ENCODE data around the gene RABGAP1L. TPM values are rescaled to one million over a fixed set of nuclear protein-coding genes. Genes with fewer than 3 reads are reported as not detected.
"Not testable (repeated sequence)": the region's sequence is repeated elsewhere in the genome, so short reads cannot be mapped to it uniquely, and the experiment has no call there.

Gene RABGAP1L
- polyA plus RNA-seq, 1 donor from 2014 or later = 88.6 TPM

- peaks cover 6% of the 10 kb centered on the region for H3K36me3 Mint-ChIP-seq
- no peak within 1 kb of the TSS for H3K4me3 Mint-ChIP-seq
- H3K9me3 Mint-ChIP-seq = peaks cover 0 to 2% (median 0%) of the 10 kb centered on the region in 3 donors
- no peak within 1 kb of the TSS for H3K27ac Mint-ChIP-seq
- peaks cover 3 to 17% (median 7%) of the 10 kb centered on the region in 3 donors for H3K4me1 Mint-ChIP-seq
- H3K27me3 Mint-ChIP-seq = no peaks in the 10 kb centered on the region
Observed at GRCh38 chr1:174447866-174448530, 288.7 kb downstream of the RABGAP1L start, which contains the start of gene GPR52. TSS of gene GPR52 (plus strand) at chr1:174447964. CDS start at chr1:174448112, 148 bp downstream.

GRCh38 chr1:174448531-174448883 is 289.2 kb downstream of the RABGAP1L start:
- H3K4me1 Mint-ChIP-seq = peaks cover 3 to 16% (median 5%) of the 10 kb centered on the region in 3 donors
- peaks cover 0 to 2% (median 0%) of the 10 kb centered on the region in 3 donors for H3K9me3 Mint-ChIP-seq
- no peak overlapping the region for H3K4me3 Mint-ChIP-seq
- H3K27ac Mint-ChIP-seq = no peak overlapping the region
- no peaks in the 10 kb centered on the region for H3K27me3 Mint-ChIP-seq
- H3K36me3 Mint-ChIP-seq = peaks cover 6% of the 10 kb centered on the region

GRCh38 chr1:174448974-174449373 is 289.7 kb downstream of the RABGAP1L start:
- no peaks in the 10 kb centered on the region for H3K27me3 Mint-ChIP-seq
- peaks cover 6% of the 10 kb centered on the region for H3K36me3 Mint-ChIP-seq
- H3K4me1 Mint-ChIP-seq = peaks cover 2 to 11% (median 3%) of the 10 kb centered on the region in 3 donors
- no peak overlapping the region for H3K27ac Mint-ChIP-seq
- no peak overlapping the region for H3K4me3 Mint-ChIP-seq
- H3K9me3 Mint-ChIP-seq = no peaks in the 10 kb centered on the region

- H3K27ac Mint-ChIP-seq = no peak overlapping the region
- H3K4me1 Mint-ChIP-seq = no peaks in the 10 kb centered on the region
- peaks cover 7% of the 10 kb centered on the region for H3K36me3 Mint-ChIP-seq
- no peaks in the 10 kb centered on the region for H3K9me3 Mint-ChIP-seq
- H3K4me3 Mint-ChIP-seq = no peak overlapping the region
- no peaks in the 10 kb centered on the region for H3K27me3 Mint-ChIP-seq
Observed at GRCh38 chr1:174451408-174451807, 292.1 kb downstream of the RABGAP1L start.

GRCh38 chr1:174465855-174466254 is 306.5 kb downstream of the RABGAP1L start:
- peaks cover 0 to 8% (median 7%) of the 10 kb centered on the region in 3 donors for H3K4me1 Mint-ChIP-seq
- H3K9me3 Mint-ChIP-seq = no peaks in the 10 kb centered on the region
- H3K36me3 Mint-ChIP-seq = peaks cover 9% of the 10 kb centered on the region
- no peaks in the 10 kb centered on the region for H3K27me3 Mint-ChIP-seq
- no peak overlapping the region for H3K4me3 Mint-ChIP-seq
- H3K27ac Mint-ChIP-seq = no peak overlapping the region

- Mint-ChIP-seq H3K36me3 (peaks cover 11% of the 10 kb centered on the region), H3K9me3 (no peaks in the 10 kb centered on the region), H3K27ac (no peak overlapping the region), H3K27me3 (no peaks in the 10 kb centered on the region), H3K4me3 (no peak overlapping the region), H3K4me1 (peaks cover 0 to 9% (median 7%) of the 10 kb centered on the region in 3 donors)
Observed at GRCh38 chr1:174466607-174467006, 307.3 kb downstream of the RABGAP1L start.

GRCh38 chr1:174469052-174469451 is 309.7 kb downstream of the RABGAP1L start:
- no peak overlapping the region for H3K4me3 Mint-ChIP-seq

GRCh38 chr1:174469687-174470086 is 310.4 kb downstream of the RABGAP1L start:
- Mint-ChIP-seq H3K9me3 (no peaks in the 10 kb centered on the region), H3K4me3 (no peak overlapping the region), H3K27me3 (no peaks in the 10 kb centered on the region), H3K36me3 (peaks cover 3% of the 10 kb centered on the region), H3K27ac (no peak overlapping the region), H3K4me1 (peaks cover 0 to 8% (median 7%) of the 10 kb centered on the region in 3 donors)

More at GRCh38 chr1:174469052-174469451, 309.7 kb downstream of the RABGAP1L start:
- Mint-ChIP-seq H3K4me1 (peaks cover 0 to 8% (median 7%) of the 10 kb centered on the region in 3 donors), H3K27me3 (no peaks in the 10 kb centered on the region), H3K36me3 (peaks cover 3% of the 10 kb centered on the region), H3K9me3 (no peaks in the 10 kb centered on the region), H3K27ac (no peak overlapping the region)

GRCh38 chr1:174479281-174479680 is 320.0 kb downstream of the RABGAP1L start:
- Mint-ChIP-seq H3K27ac (no peak overlapping the region), H3K4me3 (no peak overlapping the region), H3K9me3 (peaks cover 0 to 2% (median 0%) of the 10 kb centered on the region in 3 donors), H3K27me3 (no peaks in the 10 kb centered on the region), H3K36me3 (peaks cover 4% of the 10 kb centered on the region), H3K4me1 (peaks cover 0 to 10% (median 3%) of the 10 kb centered on the region in 3 donors)

GRCh38 chr1:174480324-174480723 is 321.0 kb downstream of the RABGAP1L start:
- H3K27ac Mint-ChIP-seq = peak overlapping the region in 1 of 3 donors; percentile 55
- H3K36me3 Mint-ChIP-seq = peaks cover 4% of the 10 kb centered on the region
- peaks cover 0 to 2% (median 2%) of the 10 kb centered on the region in 3 donors for H3K9me3 Mint-ChIP-seq
- H3K27me3 Mint-ChIP-seq = no peaks in the 10 kb centered on the region
- H3K4me3 Mint-ChIP-seq = no peak overlapping the region
- peaks cover 6 to 15% (median 7%) of the 10 kb centered on the region in 3 donors for H3K4me1 Mint-ChIP-seq

GRCh38 chr1:174491606-174492005 is 332.3 kb downstream of the RABGAP1L start:
- peaks cover 11 to 25% (median 12%) of the 10 kb centered on the region in 3 donors for H3K4me1 Mint-ChIP-seq
- no peaks in the 10 kb centered on the region for H3K27me3 Mint-ChIP-seq
- no peak overlapping the region for H3K4me3 Mint-ChIP-seq
- H3K36me3 Mint-ChIP-seq = peaks cover 24% of the 10 kb centered on the region
- H3K27ac Mint-ChIP-seq = peak overlapping the region in 1 of 3 donors; percentile 57
- H3K9me3 Mint-ChIP-seq = peaks cover 2 to 9% (median 2%) of the 10 kb centered on the region in 3 donors

- H3K27ac Mint-ChIP-seq = no peak overlapping the region
- no peaks in the 10 kb centered on the region for H3K9me3 Mint-ChIP-seq
- H3K4me1 Mint-ChIP-seq = peaks cover 5 to 17% (median 9%) of the 10 kb centered on the region in 3 donors
- H3K36me3 Mint-ChIP-seq = peaks cover 3% of the 10 kb centered on the region
- no peak overlapping the region for H3K4me3 Mint-ChIP-seq
- no peaks in the 10 kb centered on the region for H3K27me3 Mint-ChIP-seq
Observed at GRCh38 chr1:174497478-174497877, 338.2 kb downstream of the RABGAP1L start.

GRCh38 chr1:174516755-174517154 is 357.4 kb downstream of the RABGAP1L start:
- H3K4me1 Mint-ChIP-seq, H3K27ac Mint-ChIP-seq: not testable (repeated sequence)

GRCh38 chr1:174519844-174520243 is 360.5 kb downstream of the RABGAP1L start:
- Mint-ChIP-seq H3K4me3 (no peak overlapping the region), H3K27me3 (no peaks in the 10 kb centered on the region), H3K27ac (no peak overlapping the region), H3K36me3 (peaks cover 19% of the 10 kb centered on the region), H3K9me3 (peaks cover 4 to 8% (median 5%) of the 10 kb centered on the region in 3 donors), H3K4me1 (peaks cover 6 to 12% (median 8%) of the 10 kb centered on the region in 3 donors)

More at GRCh38 chr1:174516755-174517154, 357.4 kb downstream of the RABGAP1L start:
- H3K36me3 Mint-ChIP-seq, H3K4me3 Mint-ChIP-seq, H3K9me3 Mint-ChIP-seq, H3K27me3 Mint-ChIP-seq: not testable (repeated sequence)

GRCh38 chr1:174531751-174532150 is 372.4 kb downstream of the RABGAP1L start:
- Mint-ChIP-seq H3K36me3 (peaks cover 13% of the 10 kb centered on the region), H3K9me3 (peaks cover 5 to 36% (median 6%) of the 10 kb centered on the region in 3 donors), H3K27me3 (no peaks in the 10 kb centered on the region)

GRCh38 chr1:174534789-174535188 is 375.5 kb downstream of the RABGAP1L start:
- no peak overlapping the region for H3K4me3 Mint-ChIP-seq
- H3K9me3 Mint-ChIP-seq = peaks cover 9 to 30% (median 10%) of the 10 kb centered on the region in 3 donors
- peaks cover 0 to 3% (median 2%) of the 10 kb centered on the region in 3 donors for H3K4me1 Mint-ChIP-seq
- H3K27me3 Mint-ChIP-seq = no peaks in the 10 kb centered on the region
- peaks cover 19% of the 10 kb centered on the region for H3K36me3 Mint-ChIP-seq
- H3K27ac Mint-ChIP-seq = no peak overlapping the region

More at GRCh38 chr1:174531751-174532150, 372.4 kb downstream of the RABGAP1L start:
- Mint-ChIP-seq H3K4me3 (no peak overlapping the region), H3K4me1 (peaks cover 3 to 6% (median 5%) of the 10 kb centered on the region in 3 donors), H3K27ac (no peak overlapping the region)

Data from IgD-negative memory B cell (primary cell).